ENCODE measurements around the gene ELOVL4. TPM values are rescaled to one million over a fixed set of nuclear protein-coding genes. Genes with fewer than 3 reads are reported as not detected.

The ELOVL4 gene
- 43.1 and 47.9 TPM in 2 replicates for polyA plus RNA-seq
- 61.1 and 64.1 TPM in 2 replicates for polyA minus RNA-seq

DNA sequence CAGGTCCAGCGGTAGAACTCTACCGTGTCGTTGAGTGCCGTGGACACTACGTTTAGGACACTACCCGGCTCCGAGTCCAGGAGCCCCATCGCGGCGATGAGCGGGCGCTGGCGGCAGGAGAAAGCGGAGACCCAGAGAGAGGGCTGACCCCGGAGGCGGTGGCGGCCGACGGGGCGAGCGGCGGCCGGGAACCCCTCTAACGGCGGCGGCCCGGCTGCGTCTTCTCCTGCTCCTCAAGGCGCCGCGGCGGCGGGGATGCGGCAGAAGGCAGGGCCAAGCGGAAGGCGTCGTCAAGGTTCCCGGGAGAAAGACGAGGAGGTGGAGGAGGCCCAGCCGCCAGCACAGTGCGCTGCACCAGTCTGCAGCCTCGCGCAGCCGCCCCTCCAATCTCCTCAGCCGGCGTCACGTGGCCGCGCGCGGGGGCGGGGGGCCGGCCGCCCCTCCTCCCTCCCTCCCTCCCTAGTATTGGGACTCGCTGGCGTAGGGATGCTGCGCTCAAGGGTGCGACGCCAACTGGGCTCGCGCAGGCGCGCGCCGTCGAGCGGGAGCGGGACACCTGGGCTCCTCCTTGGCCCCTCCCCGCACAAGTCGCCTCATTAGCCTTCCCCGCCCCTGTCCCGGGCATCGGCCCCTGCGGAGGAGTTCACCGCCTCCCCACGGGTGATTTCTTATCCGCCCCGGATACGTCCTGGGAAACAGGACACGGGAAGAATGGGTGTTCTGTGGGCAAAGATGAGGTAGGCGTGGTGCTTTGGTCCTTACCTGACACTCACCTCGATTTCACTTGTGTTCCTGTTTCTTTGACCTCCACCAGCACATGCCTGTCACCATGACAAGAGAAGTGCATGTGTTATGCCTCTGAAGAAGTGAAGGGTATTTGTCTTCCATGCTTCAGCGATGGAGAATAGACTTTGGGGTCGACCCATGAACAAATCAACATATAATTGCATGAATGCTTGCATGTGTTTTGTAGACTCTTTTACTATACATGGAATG, at the start of gene ELOVL4:
Gene ELOVL4, minus strand, starts transcription at position 363 of the 996 bp plus-strand sequence. Its CDS starts 274 bp downstream, at position 89.
- Histone ChIP-seq H4K20me1 (ENCODE audit: insufficient read depth) (no peaks in the 10 kb centered on the region), H3K27me3 (ENCODE audit: insufficient read depth, low read depth, low read length) (no peaks in the 10 kb centered on the region), H3K9me3 (ENCODE audit: low read length) (no peaks in the 10 kb centered on the region), H3F3A (ENCODE audit: insufficient read depth, low read length, poor library complexity, severe bottlenecking) (no peaks in the 10 kb centered on the region), H3K4me2 (ENCODE audit: low read length) (peak within 1 kb of the TSS; percentile 77), H3K9ac (ENCODE audit: low read length) (peak within 1 kb of the TSS; percentile 86), H3K27ac (ENCODE audit: low read length) (peak within 1 kb of the TSS; percentile 76), H3K36me3 (ENCODE audit: insufficient read depth, low read length) (no peaks in the 10 kb centered on the region), H3K9me2 (ENCODE audit: insufficient read depth, low read length) (no peaks in the 10 kb centered on the region), H3K79me2 (replicated peaks; ENCODE audit: insufficient read depth, low read length) (peaks cover 28% of the 10 kb centered on the region), H3K4me3 (ENCODE audit: low read length) (peak within 1 kb of the TSS; percentile 90), H2AFZ (ENCODE audit: low read depth, low read length) (peak within 1 kb of the TSS; percentile 69)
- TF ChIP-seq REST (IDR thresholded peaks at IDR 0.05; ENCODE audit: borderline replicate concordance) (peak; percentile 72), TAF1 (IDR thresholded peaks at IDR 0.05; ENCODE audit: low read depth) (peak; percentile 88), SMC3 (conservative IDR thresholded peaks at IDR 0.05; ENCODE audit: poor library complexity) (no peak), RAD21 (conservative IDR thresholded peaks at IDR 0.05) (no peak), POLR2AphosphoS5 (IDR thresholded peaks at IDR 0.05) (peak; percentile 96), EZH2 (IDR thresholded peaks at IDR 0.05; ENCODE audit: borderline replicate concordance, insufficient read depth, low read length, poor library complexity, severe bottlenecking) (no peak), MXI1 (conservative IDR thresholded peaks at IDR 0.05; ENCODE audit: poor library complexity, severe bottlenecking) (peak; percentile 39), EP300 (conservative IDR thresholded peaks at IDR 0.05; ENCODE audit: poor library complexity, severe bottlenecking) (no peak), CTCF (IDR thresholded peaks at IDR 0.05; ENCODE audit: poor library complexity, severe bottlenecking) (no peak)

- H3F3A ChIP-seq (ENCODE audit: insufficient read depth, low read length, poor library complexity, severe bottlenecking), result no peaks in the 10 kb centered on the region
- H3K4me2 ChIP-seq (ENCODE audit: low read length), result no peak overlapping the region
- H3K4me3 ChIP-seq (ENCODE audit: low read length), result no peak overlapping the region
- no peaks in the 10 kb centered on the region for H3K36me3 ChIP-seq (ENCODE audit: insufficient read depth, low read length)
- H3K27me3 ChIP-seq (ENCODE audit: insufficient read depth, low read depth, low read length), result no peaks in the 10 kb centered on the region
- no peaks in the 10 kb centered on the region for H3K9me3 ChIP-seq (ENCODE audit: low read length)
- H3K79me2 ChIP-seq (replicated peaks; ENCODE audit: insufficient read depth, low read length), result no peaks in the 10 kb centered on the region
- no peak overlapping the region for H2AFZ ChIP-seq (ENCODE audit: low read depth, low read length)
- TF ChIP-seq MXI1 (conservative IDR thresholded peaks at IDR 0.05; ENCODE audit: poor library complexity, severe bottlenecking) (no peak), CTCF (IDR thresholded peaks at IDR 0.05; ENCODE audit: poor library complexity, severe bottlenecking) (no peak), REST (IDR thresholded peaks at IDR 0.05; ENCODE audit: borderline replicate concordance) (no peak), TAF1 (IDR thresholded peaks at IDR 0.05; ENCODE audit: low read depth) (no peak), EZH2 (IDR thresholded peaks at IDR 0.05; ENCODE audit: borderline replicate concordance, insufficient read depth, low read length, poor library complexity, severe bottlenecking) (no peak), RAD21 (conservative IDR thresholded peaks at IDR 0.05) (no peak), POLR2AphosphoS5 (IDR thresholded peaks at IDR 0.05) (no peak), SMC3 (conservative IDR thresholded peaks at IDR 0.05; ENCODE audit: poor library complexity) (no peak), EP300 (conservative IDR thresholded peaks at IDR 0.05; ENCODE audit: poor library complexity, severe bottlenecking) (no peak)
- H3K9ac ChIP-seq (ENCODE audit: low read length), result no peak overlapping the region
- no peaks in the 10 kb centered on the region for H3K9me2 ChIP-seq (ENCODE audit: insufficient read depth, low read length)
- no peaks in the 10 kb centered on the region for H4K20me1 ChIP-seq (ENCODE audit: insufficient read depth)
- H3K27ac ChIP-seq (ENCODE audit: low read length), result no peak overlapping the region
Measured at GRCh38 chr6:79993911-79994309, 46.6 kb upstream of the ELOVL4 start.
